Stomach (tissue), 4 donors: ENCODE results near the gene SLC4A7.

ENCODE experiments used
- EP300 ChIP-seq: sonication (generic); formaldehyde crosslinking; IDR thresholded peaks from one replicate; pipeline ENCODE4 v1.6.1; 2017; ENCODE audit warnings: antibody characterized with exemption
- POLR2A ChIP-seq, 4 donors: fragments of 450-650 bp; IDR thresholded peaks; one replicate each; pipeline ENCODE4 v1.6.1; 2016; ENCODE audit warnings: antibody characterized with exemption in 4 of 4, control low read depth in 2 of 4, mild to moderate bottlenecking in 1 of 4, moderate library complexity in 1 of 4
- POLR2AphosphoS5 ChIP-seq, 3 donors: sonication (generic); formaldehyde crosslinking; IDR thresholded peaks; one replicate each; pipeline ENCODE4 v1.6.1; 2016; ENCODE audit warnings: antibody characterized with exemption in 3 of 3
- TF ChIP-seq, protein P1 (sequence below), 7 experiments: fragments of 450-650 bp in 4 of 7; fragments of 200-600 bp in 3 of 7; sonication (generic) in 3 of 7; IDR thresholded peaks; one replicate each; pipeline ENCODE4 v1.5.1; 2016 to 2019; ENCODE audit warnings: antibody characterized with exemption in 7 of 7, control low read depth in 2 of 7, mild to moderate bottlenecking in 1 of 7

DNA sequence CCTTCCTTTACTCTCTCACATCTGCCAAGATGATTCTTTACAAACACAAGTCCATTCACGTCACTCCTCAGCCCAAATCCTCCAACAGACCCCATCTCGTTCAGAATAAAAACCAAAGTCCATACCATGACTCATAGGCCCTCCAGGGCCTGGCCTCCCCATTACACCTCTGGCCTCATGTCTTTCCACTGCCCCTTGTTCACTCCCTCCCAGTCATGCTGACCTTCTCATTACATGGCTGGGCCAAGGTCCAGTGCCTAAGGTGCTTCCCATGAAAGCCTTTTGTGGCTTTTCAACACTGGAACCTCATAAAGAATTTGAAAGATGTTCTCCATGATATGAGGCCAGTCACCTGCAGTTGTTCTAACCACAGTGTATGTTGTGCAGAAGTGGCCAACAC is 159.5 kb downstream of the SLC4A7 start:
- TF ChIP-seq, protein P1, sequence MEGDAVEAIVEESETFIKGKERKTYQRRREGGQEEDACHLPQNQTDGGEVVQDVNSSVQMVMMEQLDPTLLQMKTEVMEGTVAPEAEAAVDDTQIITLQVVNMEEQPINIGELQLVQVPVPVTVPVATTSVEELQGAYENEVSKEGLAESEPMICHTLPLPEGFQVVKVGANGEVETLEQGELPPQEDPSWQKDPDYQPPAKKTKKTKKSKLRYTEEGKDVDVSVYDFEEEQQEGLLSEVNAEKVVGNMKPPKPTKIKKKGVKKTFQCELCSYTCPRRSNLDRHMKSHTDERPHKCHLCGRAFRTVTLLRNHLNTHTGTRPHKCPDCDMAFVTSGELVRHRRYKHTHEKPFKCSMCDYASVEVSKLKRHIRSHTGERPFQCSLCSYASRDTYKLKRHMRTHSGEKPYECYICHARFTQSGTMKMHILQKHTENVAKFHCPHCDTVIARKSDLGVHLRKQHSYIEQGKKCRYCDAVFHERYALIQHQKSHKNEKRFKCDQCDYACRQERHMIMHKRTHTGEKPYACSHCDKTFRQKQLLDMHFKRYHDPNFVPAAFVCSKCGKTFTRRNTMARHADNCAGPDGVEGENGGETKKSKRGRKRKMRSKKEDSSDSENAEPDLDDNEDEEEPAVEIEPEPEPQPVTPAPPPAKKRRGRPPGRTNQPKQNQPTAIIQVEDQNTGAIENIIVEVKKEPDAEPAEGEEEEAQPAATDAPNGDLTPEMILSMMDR (IDR thresholded peaks at IDR 0.05) = no peak
- TF ChIP-seq EP300 (no peak), POLR2AphosphoS5 (IDR thresholded peaks at IDR 0.05) (no peak), POLR2A (IDR thresholded peaks at IDR 0.05) (no peak)
